SK-N-SH (cell line): ENCODE data around the gene TMEM9. TPM values are rescaled to one million over a fixed set of nuclear protein-coding genes. Genes with fewer than 3 reads are reported as not detected.

Experiments
- CTCF ChIA-PET: fragments of 300-600, 350-600 bp; formaldehyde crosslinking; extraction: SDS; loops from one replicate; lab custom pipeline; 2021; lab: Yijun Ruan, JAX
- POLR2A ChIA-PET: fragments of 350-600 bp; sonication (Branson Sonifier 250); formaldehyde crosslinking; extraction: SDS; loops from one replicate; lab custom pipeline; 2020; ENCODE audit warnings: antibody characterized with exemption, inconsistent platforms; lab: Yijun Ruan, JAX
- DNase-seq: peaks from one replicate; pipeline ENCODE4 v3.0.0; 2012
- H2AFZ ChIP-seq: fragments of 200-600 bp; sonication (generic); 2 replicates; pipeline ENCODE4 v1.8.1; 2016; ENCODE audit warnings: antibody characterized with exemption, mild to moderate bottlenecking, low read depth
- H3F3A ChIP-seq: fragments of 200-600 bp; sonication (generic); replicated peaks from 2 replicates; pipeline ENCODE3; 2016; ENCODE audit warnings: antibody characterized with exemption, mild to moderate bottlenecking; ENCODE audit not compliant: insufficient read depth
- H3K27ac ChIP-seq, 2 experiments: fragments of 200-500 bp in 1 of 2; fragments of 200-600 bp in 1 of 2; sonication (Bioruptor generic) in 1 of 2; sonication (generic), shearing (Covaris generic) in 1 of 2; 2 replicates each; pipeline versions ENCODE4 v1.5.1 to v1.6.1; 2014 to 2016; ENCODE audit warnings: low read depth in 2 of 2, inconsistent platforms in 1 of 2, low read length in 1 of 2, mild to moderate bottlenecking in 1 of 2, mixed read lengths in 1 of 2
- H3K27me3 ChIP-seq: fragments of 200-600 bp; sonication (generic), shearing (Covaris generic); 2 replicates; pipeline ENCODE4 v1.6.1; 2016; ENCODE audit warnings: mixed run types; ENCODE audit not compliant: insufficient read depth
- H3K36me3 ChIP-seq, 2 experiments: fragments of 200-500 bp in 1 of 2; fragments of 200-600 bp in 1 of 2; sonication (Bioruptor generic) in 1 of 2; sonication (generic) in 1 of 2; replicated peaks in 1 of 2; 2 replicates each; pipeline versions ENCODE3 to v1.5.1; 2014 to 2016; ENCODE audit warnings: low read length in 1 of 2, mild to moderate bottlenecking in 1 of 2; ENCODE audit not compliant: insufficient read depth in 2 of 2, control insufficient read depth in 1 of 2
- H3K4me1 ChIP-seq, 2 experiments: fragments of 200-500 bp in 1 of 2; fragments of 200-600 bp in 1 of 2; sonication (Bioruptor generic) in 1 of 2; sonication (generic), shearing (Covaris generic) in 1 of 2; 2 replicates each; pipeline versions ENCODE4 v1.5.1 to v1.6.1; 2014 to 2016; ENCODE audit warnings: low read depth in 1 of 2, low read length in 1 of 2, mixed run types in 1 of 2; ENCODE audit not compliant: insufficient read depth in 2 of 2, control insufficient read depth in 1 of 2
- H3K4me2 ChIP-seq: fragments of 200-600 bp; sonication (generic), shearing (Covaris generic); 2 replicates; pipeline ENCODE4 v1.6.1; 2017; ENCODE audit warnings: mixed run types
- H3K4me3 ChIP-seq, 2 experiments: fragments of 200-500 bp in 1 of 2; fragments of 200-600 bp in 1 of 2; sonication (Bioruptor generic) in 1 of 2; sonication (generic), shearing (Covaris generic) in 1 of 2; 2 replicates each; pipeline versions ENCODE4 v1.5.1 to v1.8.1; 2014 to 2016; ENCODE audit warnings: low read depth in 2 of 2, inconsistent platforms in 1 of 2, low read length in 1 of 2, mild to moderate bottlenecking in 1 of 2, mixed read lengths in 1 of 2, moderate library complexity in 1 of 2
- H3K79me2 ChIP-seq: fragments of 200-600 bp; sonication (generic); 2 replicates; pipeline ENCODE4 v1.8.1; 2017; ENCODE audit warnings: mild to moderate bottlenecking; ENCODE audit not compliant: insufficient read depth
- H3K9ac ChIP-seq: fragments of 200-600 bp; sonication (generic); 2 replicates; pipeline ENCODE4 v1.6.1; 2017; ENCODE audit warnings: mixed run types
- H3K9me2 ChIP-seq: fragments of 200-600 bp; sonication (generic); 2 replicates; pipeline ENCODE4 v1.6.1; 2017; ENCODE audit warnings: mixed run types
- H3K9me3 ChIP-seq: fragments of 200-600 bp; sonication (generic); 2 replicates; pipeline ENCODE4 v1.6.1; 2017; ENCODE audit warnings: mixed run types, mild to moderate bottlenecking, moderate library complexity
- H4K20me1 ChIP-seq: fragments of 200-600 bp; sonication (generic); 2 replicates; pipeline ENCODE4 v1.6.1; 2017; ENCODE audit warnings: mild to moderate bottlenecking, mixed run types; ENCODE audit not compliant: insufficient read depth
- ELF1 ChIP-seq: IDR thresholded peaks from 2 replicates; pipeline ENCODE4 v1.4.0; 2012
- EZH2phosphoT487 ChIP-seq: fragments of 200-600 bp; sonication (generic); IDR thresholded peaks from 2 replicates; pipeline ENCODE4 v1.6.1; 2017; ENCODE audit warnings: low read depth, mixed run types, mild to moderate bottlenecking, antibody characterized with exemption, moderate library complexity, borderline replicate concordance
- FOSL2 ChIP-seq: IDR thresholded peaks from 2 replicates; pipeline ENCODE4 v1.4.0; 2012; ENCODE audit warnings: low read depth, mild to moderate bottlenecking, moderate library complexity, borderline replicate concordance
- FOXM1 ChIP-seq: IDR thresholded peaks from 2 replicates; pipeline ENCODE4 v1.4.0; 2012; ENCODE audit warnings: low read depth, mild to moderate bottlenecking
- GATA2 ChIP-seq: sonication (generic); formaldehyde crosslinking; IDR thresholded peaks from 2 replicates; pipeline ENCODE4 v1.5.0; 2020; ENCODE audit warnings: mild to moderate bottlenecking, missing genetic modification reagents
- IRF3 ChIP-seq: fragments of 150-350 bp; IDR thresholded peaks from 2 replicates; pipeline ENCODE4 v1.6.1; 2016; ENCODE audit warnings: mild to moderate bottlenecking, low read depth, low read length
- MEF2A ChIP-seq: IDR thresholded peaks from 2 replicates; pipeline ENCODE4 v1.4.0; 2012; ENCODE audit warnings: low read depth, borderline replicate concordance
- MXI1 ChIP-seq: IDR thresholded peaks from 2 replicates; pipeline ENCODE4 v1.6.1; 2012; ENCODE audit warnings: mild to moderate bottlenecking, low read depth, low read length, improper control_type of control experiment
- NFIC ChIP-seq: IDR thresholded peaks from 2 replicates; pipeline ENCODE4 v1.4.0; 2012; ENCODE audit warnings: borderline replicate concordance
- PBX3 ChIP-seq: IDR thresholded peaks from 2 replicates; pipeline ENCODE4; 2012
- RAD21 ChIP-seq: IDR thresholded peaks from 2 replicates; pipeline ENCODE4 v1.6.1; 2012; ENCODE audit warnings: mild to moderate bottlenecking, low read length
- SIN3A ChIP-seq: IDR thresholded peaks from 2 replicates; pipeline ENCODE4 v1.6.1; 2012; ENCODE audit warnings: low read depth, mild to moderate bottlenecking, low read length, moderate library complexity, borderline replicate concordance
- SMC3 ChIP-seq: IDR thresholded peaks from 2 replicates; pipeline ENCODE4 v1.6.1; 2012; ENCODE audit warnings: low read depth, low read length, improper control_type of control experiment
- TAF1 ChIP-seq: IDR thresholded peaks from 2 replicates; pipeline ENCODE4 v1.6.1; 2012; ENCODE audit warnings: low read depth, mild to moderate bottlenecking, low read length, moderate library complexity, borderline replicate concordance
- TCF12 ChIP-seq: IDR thresholded peaks from 2 replicates; pipeline ENCODE4 v1.4.0; 2012
- TEAD4 ChIP-seq: IDR thresholded peaks from 2 replicates; pipeline ENCODE4 v1.4.0; 2012; ENCODE audit warnings: mild to moderate bottlenecking, borderline replicate concordance; ENCODE audit not compliant: insufficient read depth
- USF1 ChIP-seq: IDR thresholded peaks from 2 replicates; pipeline ENCODE4 v1.4.0; 2012; ENCODE audit warnings: low read depth, borderline replicate concordance
- USF2 ChIP-seq: fragments of 150-350 bp; IDR thresholded peaks from 2 replicates; pipeline ENCODE4 v1.6.1; 2017; ENCODE audit warnings: antibody characterized with exemption, low read length, low read depth, borderline replicate concordance
- WGBS: methylation state at CpG from one replicate; pipeline ENCODE4 v1.1.6; 2017; ENCODE audit warnings: low lambda C conversion rate; 5-methylcytosine and 5-hydroxymethylcytosine counted together
- polyA plus RNA-seq, 3 experiments: library from polyadenylated mRNA; depleted of rRNA; stranded (reverse); fragments of >200 nt; gene quantifications; 2 replicates each; pipeline ENCODE4 v1.2.3, GENCODE V29; 2012

The TMEM9 gene
- polyA plus RNA-seq, 1 of the 3 experiments (the other 2 are of a cell fraction): 126 TPM

- Histone ChIP-seq H3K9me2 (no peaks in the 10 kb centered on the region), H3F3A (no peaks in the 10 kb centered on the region), H3K4me3 (no peak overlapping the region), H3K9me3 (no peaks in the 10 kb centered on the region), H4K20me1 (no peaks in the 10 kb centered on the region), H3K27ac (no peak overlapping the region), H3K36me3 (no peaks in the 10 kb centered on the region), H2AFZ (no peak overlapping the region), H3K4me1 (no peaks in the 10 kb centered on the region), H3K27me3 (no peaks in the 10 kb centered on the region), H3K79me2 (no peaks in the 10 kb centered on the region), H3K4me2 (no peak overlapping the region), H3K9ac (no peak overlapping the region)
- POLR2A ChIA-PET: no interaction called here
- CTCF ChIA-PET: interaction anchor here (0.5 kb wide), 1 partner anchor 557 kb away, joined by 3 read pairs; no protein-coding TSS in a partner anchor
- DNase-seq: no peak
- WGBS: 18% methylated on average over 3 of the region's 3 CpGs
- TF ChIP-seq SIN3A: no peak
- no peak for TF ChIP-seq TAF1
- no peak for TF ChIP-seq GATA2 (CRISPR knock-in tag)
- no peak for TF ChIP-seq USF2
- TF ChIP-seq FOXM1: no peak
- TF ChIP-seq USF1: no peak
- TF ChIP-seq PBX3: no peak
- no peak for TF ChIP-seq IRF3
- TF ChIP-seq TEAD4: no peak
- TF ChIP-seq RAD21: no peak
- TF ChIP-seq ELF1: no peak
- no peak for TF ChIP-seq SMC3
- no peak for TF ChIP-seq NFIC
- TF ChIP-seq MEF2A: no peak
- TF ChIP-seq TCF12: no peak
- TF ChIP-seq EZH2phosphoT487: no peak
- no peak for TF ChIP-seq FOSL2
- no peak for TF ChIP-seq MXI1
Measured at GRCh38 chr1:201178718-201179117, 24.4 kb upstream of the TMEM9 start.
